MCF 10A (cell line): Measurements from ENCODE around the gene GRN. TPM values are rescaled to one million over a fixed set of nuclear protein-coding genes. Genes with fewer than 3 reads are reported as not detected.

Source experiments
- BruUV-seq: library from RNA; stranded (reverse); fragments of 400-500 nt; replicated peaks from 2 replicates; lab custom pipeline; 2021; lab: Mats Ljungman, UMichigan
- CTCF ChIA-PET: fragments of 300-600 bp; sonication (Branson Sonifier 250); formaldehyde crosslinking; extraction: SDS; loops from one replicate; lab custom pipeline; 2021; ENCODE audit warnings: antibody characterized with exemption, inconsistent platforms; lab: Yijun Ruan, JAX
- POLR2A ChIA-PET: fragments of 300-600, 350-650 bp; sonication (Branson Sonifier 250); formaldehyde crosslinking; extraction: SDS; loops from one replicate; lab custom pipeline; 2020; ENCODE audit warnings: antibody characterized with exemption, inconsistent platforms; lab: Yijun Ruan, JAX
- DNase-seq: peaks from one replicate; pipeline ENCODE4 v3.0.0-alpha.2; 2018; ENCODE audit not compliant: unreplicated experiment
- H3K27ac Mint-ChIP-seq: one replicate; pipeline ENCODE4 v1.8.0; 2022; ENCODE audit warnings: mild to moderate bottlenecking, low read depth, mixed read lengths; ENCODE audit not compliant: unreplicated experiment
- H3K27me3 Mint-ChIP-seq: one replicate; pipeline ENCODE4 v1.8.0; 2022; ENCODE audit warnings: mixed read lengths; ENCODE audit not compliant: insufficient read depth, unreplicated experiment
- H3K36me3 Mint-ChIP-seq: one replicate; pipeline ENCODE4 v1.8.0; 2022; ENCODE audit warnings: mild to moderate bottlenecking, moderate library complexity, mixed read lengths; ENCODE audit not compliant: insufficient read depth, unreplicated experiment
- H3K4me1 Mint-ChIP-seq: one replicate; pipeline ENCODE4 v1.8.0; 2022; ENCODE audit warnings: mixed read lengths; ENCODE audit not compliant: insufficient read depth, unreplicated experiment
- H3K4me3 Mint-ChIP-seq: one replicate; pipeline ENCODE4 v1.8.0; 2022; ENCODE audit warnings: mild to moderate bottlenecking, moderate library complexity, mixed read lengths; ENCODE audit not compliant: unreplicated experiment
- H3K9me3 Mint-ChIP-seq: one replicate; pipeline ENCODE4 v1.8.0; 2022; ENCODE audit warnings: mixed read lengths; ENCODE audit not compliant: unreplicated experiment
- CTCF ChIP-seq: fragments of 200-600 bp; IDR thresholded peaks from one replicate; pipeline ENCODE4 v1.8.0; 2022; ENCODE audit warnings: antibody characterized with exemption, mild to moderate bottlenecking; ENCODE audit not compliant: unreplicated experiment
- intact Hi-C: fragments of 100-400 bp; cut with micrococcal nuclease; formaldehyde crosslinking; loops from 2 replicates; pipeline ENCODE4 v1.14.1; 2022
- total RNA-seq: library from RNA; stranded (reverse); gene quantifications from 2 replicates; pipeline ENCODE4 v1.2.3, GENCODE V29; 2022

The GRN gene
- total RNA-seq, 1 experiment from 2014 or later: 143 TPM

- peaks cover 12% of the 10 kb centered on the region for H3K27me3 Mint-ChIP-seq
- H3K4me1 Mint-ChIP-seq: peaks cover 9% of the 10 kb centered on the region
- peaks cover 17% of the 10 kb centered on the region for H3K36me3 Mint-ChIP-seq
- ChIA-PET POLR2A (interaction anchor here (0.5 to 3.1 kb wide), 6 partner anchors 8 to 252 kb away, joined by 3 to 15 read pairs (median 3); partner anchors contain the start of gene LSM12), CTCF (interaction anchor here (0.6 to 2.5 kb wide), 3 partner anchors 13 to 51 kb away, joined by 3 to 8 read pairs (median 4); no protein-coding TSS in a partner anchor)
- no peak for DNase-seq
- TF ChIP-seq CTCF: no peak
- no peak overlapping the region for H3K27ac Mint-ChIP-seq
- H3K9me3 Mint-ChIP-seq: no peaks in the 10 kb centered on the region
- BruUV-seq: no TSS peak
- intact Hi-C loops: no loop called here
- H3K4me3 Mint-ChIP-seq: no peak overlapping the region
Observed at GRCh38 chr17:44318077-44318892, 26.8 kb upstream of the GRN start.

DNA sequence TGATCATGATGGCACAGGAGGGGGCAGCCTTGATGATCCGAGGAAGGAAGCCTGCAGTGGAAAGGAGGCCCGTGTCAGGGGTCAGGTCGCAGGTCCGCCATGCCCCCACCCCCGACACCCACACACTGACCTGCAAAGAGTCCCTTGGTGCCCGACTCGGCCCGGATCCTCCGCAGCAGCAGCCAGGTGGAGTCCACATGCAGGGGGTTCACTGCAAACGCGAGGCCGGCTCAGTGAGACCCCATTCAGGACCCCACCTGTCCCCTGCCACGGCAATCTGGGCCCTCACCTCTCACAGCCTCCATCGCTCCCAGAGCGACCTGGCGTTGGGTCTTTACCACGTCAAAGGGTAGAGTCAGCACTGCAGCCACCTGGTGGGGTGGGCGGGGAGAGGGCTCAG is 25.0 kb upstream of the GRN start:
- POLR2A ChIA-PET: interaction anchor here (1.3 to 3.1 kb wide), 2 partner anchors 99 to 101 kb away, joined by 3 to 15 read pairs; partner anchors contain the start of gene UBTF
- H3K36me3 Mint-ChIP-seq: peaks cover 23% of the 10 kb centered on the region

DNA sequence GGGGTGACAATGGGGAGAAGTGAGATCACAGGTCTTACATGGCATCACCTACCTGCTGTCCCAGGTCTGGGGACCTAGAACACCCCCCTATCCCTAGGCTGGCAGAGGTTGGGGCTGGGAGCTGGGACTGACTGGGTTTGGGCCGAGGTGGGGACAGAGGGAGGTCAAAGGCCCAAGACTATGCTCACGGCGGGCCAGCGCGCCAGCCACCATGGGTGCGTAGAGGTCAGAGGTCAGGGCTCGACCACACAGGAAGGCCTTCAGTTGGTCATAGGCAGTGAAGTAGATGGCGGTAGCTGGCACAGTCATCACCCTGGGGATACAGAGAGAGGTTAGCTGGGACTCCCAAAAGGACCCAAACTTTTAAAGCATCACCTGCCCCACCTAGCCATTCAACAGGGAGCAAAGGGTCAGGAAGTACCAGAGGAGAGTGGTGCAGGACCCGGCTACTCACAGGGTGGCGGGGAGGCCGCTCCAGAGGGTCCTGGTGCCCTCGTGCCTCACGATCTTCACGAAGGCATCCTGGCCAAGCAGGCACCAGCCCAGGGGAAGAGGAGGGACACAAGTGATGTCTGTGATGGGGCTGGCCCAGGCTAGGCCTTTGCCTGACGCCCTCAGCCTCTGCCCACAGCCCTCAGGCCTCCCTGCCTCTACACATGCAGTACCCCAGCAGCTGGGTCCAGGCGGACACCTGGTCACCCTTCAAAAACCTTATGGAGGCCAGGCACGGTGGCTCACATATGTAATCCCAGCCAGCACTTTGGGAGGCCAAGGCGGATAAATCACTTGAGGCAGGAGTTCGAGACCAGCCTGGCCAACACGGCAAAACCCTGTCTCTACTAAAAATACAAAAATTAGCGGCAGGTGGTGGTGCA is 23.6 kb upstream of the GRN start:
- ChIA-PET CTCF (interaction anchor here (0.5 to 0.7 kb wide), 3 partner anchors 12 to 87 kb away, joined by 3 read pairs; partner anchors contain the start of gene FAM171A2), POLR2A (interaction anchor here (0.8 kb wide), 1 partner anchor 11 kb away, joined by 3 read pairs; no protein-coding TSS in a partner anchor)
- BruUV-seq: no TSS peak
- Mint-ChIP-seq H3K4me1 (no peaks in the 10 kb centered on the region), H3K27ac (no peak overlapping the region), H3K27me3 (peaks cover under 1% of the 10 kb centered on the region), H3K36me3 (peaks cover 18% of the 10 kb centered on the region), H3K9me3 (no peaks in the 10 kb centered on the region), H3K4me3 (no peak overlapping the region)
- no peak for TF ChIP-seq CTCF
- intact Hi-C loops: no loop called here
- DNase-seq: no peak

More for the DNA sequence above, 25.0 kb upstream of the GRN start:
- Mint-ChIP-seq H3K9me3 (no peaks in the 10 kb centered on the region), H3K27ac (no peak overlapping the region), H3K4me1 (peaks cover 9% of the 10 kb centered on the region), H3K27me3 (peaks cover 12% of the 10 kb centered on the region), H3K4me3 (no peak overlapping the region)
- TF ChIP-seq CTCF: no peak
- CTCF ChIA-PET: interaction anchor here (2.5 kb wide), 1 partner anchor 11 kb away, joined by 8 read pairs; no protein-coding TSS in a partner anchor
- intact Hi-C loops: no loop called here
- DNase-seq: no peak
- BruUV-seq: no TSS peak
